CD4-positive, CD25-positive, alpha-beta regulatory T cell (primary cell): ENCODE data around the gene RAPGEF5. TPM values are rescaled to one million over a fixed set of nuclear protein-coding genes. Genes with fewer than 3 reads are reported as not detected.

Source experiments
- ATAC-seq, 2 donors: fragments of 150-1000 bp; cut with Tn5 transposase; one replicate each; pipeline ENCODE4 v1.10.0; 2021; ENCODE audit warnings: low read depth in 2 of 2, moderate number of reproducible peaks in 2 of 2, moderate library complexity in 1 of 2
- DNase-seq, 3 donors: peaks; one replicate each; pipeline versions ENCODE4 v3.0.0 to v3.0.0-alpha.2; 2012 to 2022; ENCODE audit warnings: mixed read lengths in 1 of 3
- H3K27ac ChIP-seq: one replicate; pipeline ENCODE4 v1.7.0; 2013; ENCODE audit warnings: mild to moderate bottlenecking, low read length; ENCODE audit not compliant: insufficient read depth, poor library complexity, severe bottlenecking
- H3K27me3 ChIP-seq: one replicate; pipeline ENCODE4 v1.7.0; 2013; ENCODE audit warnings: low read length; ENCODE audit not compliant: control insufficient read depth, insufficient read depth
- H3K36me3 ChIP-seq: one replicate; pipeline ENCODE4 v1.7.0; 2013; ENCODE audit warnings: mild to moderate bottlenecking, low read length, moderate library complexity; ENCODE audit not compliant: control insufficient read depth, insufficient read depth
- H3K4me1 ChIP-seq: 2 replicates; pipeline ENCODE4 v1.7.0; 2013; ENCODE audit warnings: mild to moderate bottlenecking, low read length; ENCODE audit not compliant: insufficient read depth, control insufficient read depth, poor library complexity, severe bottlenecking
- H3K4me3 ChIP-seq: one replicate; pipeline ENCODE4 v1.7.0; 2013; ENCODE audit warnings: low read depth, mild to moderate bottlenecking, low read length, moderate library complexity
- H3K9me3 ChIP-seq, 2 experiments: 1 replicate in 1 of 2; 2 replicates in 1 of 2; pipeline ENCODE4 v1.7.0; 2013; ENCODE audit warnings: low read length in 2 of 2, mild to moderate bottlenecking in 1 of 2, moderate library complexity in 1 of 2; ENCODE audit not compliant: control insufficient read depth in 2 of 2
- H3K27ac Mint-ChIP-seq, 3 donors: one replicate each; pipeline ENCODE4 v1.8.0; 2020 to 2022; ENCODE audit warnings: mild to moderate bottlenecking in 3 of 3, mixed read lengths in 3 of 3, moderate library complexity in 2 of 3
- H3K27me3 Mint-ChIP-seq: one replicate; pipeline ENCODE4 v1.8.0; 2022; ENCODE audit warnings: mild to moderate bottlenecking, mixed read lengths
- H3K36me3 Mint-ChIP-seq: one replicate; pipeline ENCODE4 v1.8.0; 2020; ENCODE audit warnings: mixed read lengths
- H3K4me1 Mint-ChIP-seq, 4 donors: one replicate each; pipeline ENCODE4 v1.8.0; 2020 to 2022; ENCODE audit warnings: mixed read lengths in 4 of 4, mild to moderate bottlenecking in 1 of 4
- H3K4me3 Mint-ChIP-seq, 4 donors: one replicate each; pipeline ENCODE4 v1.8.0; 2020 to 2022; ENCODE audit warnings: mild to moderate bottlenecking in 4 of 4, mixed read lengths in 4 of 4, moderate library complexity in 3 of 4
- H3K9me3 Mint-ChIP-seq, 7 donors: one replicate each; pipeline ENCODE4 v1.8.0; 2020 to 2022; ENCODE audit warnings: mixed read lengths in 7 of 7, mild to moderate bottlenecking in 3 of 7, moderate library complexity in 2 of 7
- polyA plus RNA-seq, 4 donors: library from polyadenylated mRNA; unstranded; fragments of 300-500 nt; fragmentation: Illumina TruSeq; gene quantifications; one replicate each; pipeline ENCODE4 v1.2.3, GENCODE V29; 2021
- total RNA-seq: library from RNA; stranded (reverse); gene quantifications from one replicate; pipeline ENCODE4 v1.2.3, GENCODE V29; 2022

Gene RAPGEF5
- total and polyA plus RNA-seq, 5 donors from 2014 or later: not detected

DNA sequence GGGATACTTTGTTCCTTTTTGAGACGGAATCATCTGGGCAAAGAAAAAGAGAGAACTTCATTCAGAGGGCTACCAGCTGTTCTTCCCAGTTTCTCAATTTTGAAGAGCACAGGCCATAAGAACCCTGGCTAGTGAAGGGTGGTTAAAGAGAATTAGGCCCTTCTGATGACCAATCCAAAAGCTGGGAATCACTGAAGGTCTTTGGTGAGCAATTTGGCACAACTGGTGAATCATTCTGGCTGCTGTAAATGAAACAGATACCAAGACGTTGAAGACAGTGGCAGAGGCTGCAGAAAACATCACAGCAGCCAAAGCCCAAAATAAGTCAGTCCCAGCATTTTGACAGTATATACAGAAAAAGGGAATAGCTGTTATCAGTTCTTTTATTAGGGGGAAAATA is 5.1 kb downstream of the RAPGEF5 start:
- Mint-ChIP-seq H3K36me3 (no peaks in the 10 kb centered on the region), H3K4me1 (no peaks in the 10 kb centered on the region), H3K27ac (no peak overlapping the region), H3K9me3 (peaks cover 0 to 11% (median 0%) of the 10 kb centered on the region in 7 donors), H3K4me3 (no peak overlapping the region), H3K27me3 (peaks cover 17% of the 10 kb centered on the region)
- no peaks in the 10 kb centered on the region for H3K4me1 ChIP-seq
- H3K27me3 ChIP-seq: peaks cover 9% of the 10 kb centered on the region
- no peak for DNase-seq
- no peak for ATAC-seq
- H3K36me3 ChIP-seq: no peaks in the 10 kb centered on the region
- H3K9me3 ChIP-seq: no peaks in the 10 kb centered on the region
- no peak overlapping the region for H3K4me3 ChIP-seq
- no peak overlapping the region for H3K27ac ChIP-seq

- Histone ChIP-seq H3K27ac (no peak overlapping the region), H3K9me3 (no peaks in the 10 kb centered on the region), H3K4me3 (no peak overlapping the region)
Observed at GRCh38 chr7:22351329-22351692, 5.6 kb downstream of the RAPGEF5 start.

DNA sequence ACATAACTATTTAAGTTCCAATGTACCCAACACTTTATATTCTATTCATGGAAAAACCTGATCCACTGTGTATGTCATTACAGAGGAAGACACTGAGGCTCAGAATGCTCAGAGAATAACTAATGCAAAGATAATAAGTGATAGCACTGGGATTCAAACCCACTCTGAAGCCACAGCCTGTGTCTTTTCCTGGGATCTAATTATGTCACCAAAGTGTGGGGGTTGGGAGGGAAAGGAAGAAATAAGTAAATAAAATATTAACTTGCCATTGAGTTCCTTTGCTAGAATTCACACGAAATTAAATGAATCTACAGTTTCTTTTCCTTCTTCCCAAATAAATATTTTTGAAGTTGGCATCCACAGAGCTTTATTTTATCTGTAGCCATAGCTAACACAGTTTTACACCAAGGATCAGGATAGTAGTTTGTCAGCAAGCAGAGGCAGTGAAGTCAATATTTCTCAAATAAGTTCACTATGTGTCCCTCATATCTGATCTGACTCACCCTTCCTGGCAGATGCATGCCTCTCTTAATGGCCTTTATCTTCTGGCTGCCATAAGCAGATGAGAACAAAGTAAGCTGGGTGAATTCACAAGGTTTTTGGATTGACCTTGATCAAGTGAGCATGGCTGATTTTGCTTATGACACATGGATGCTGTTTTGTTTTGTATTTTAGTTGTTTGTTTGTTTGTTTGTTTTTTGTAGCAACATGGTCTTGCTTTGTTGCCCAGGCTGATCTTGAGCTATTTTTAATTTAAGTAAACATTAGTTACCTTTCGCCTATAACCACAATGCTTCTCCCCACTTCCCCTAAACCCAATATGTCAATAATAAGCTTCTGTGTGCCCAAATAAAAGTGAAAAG is 6.3 kb downstream of the RAPGEF5 start:
- H3K27ac ChIP-seq: no peak overlapping the region
- no peaks in the 10 kb centered on the region for H3K36me3 Mint-ChIP-seq
- H3K27ac Mint-ChIP-seq: no peak overlapping the region
- H3K27me3 ChIP-seq: peaks cover 8% of the 10 kb centered on the region
- peaks cover 17% of the 10 kb centered on the region for H3K27me3 Mint-ChIP-seq
- H3K9me3 Mint-ChIP-seq: peaks cover 0 to 11% (median 0%) of the 10 kb centered on the region in 7 donors
- H3K4me3 ChIP-seq: no peak overlapping the region
- no peaks in the 10 kb centered on the region for H3K9me3 ChIP-seq
- H3K4me1 ChIP-seq: no peaks in the 10 kb centered on the region
- DNase-seq (no peak), ATAC-seq (no peak)
- no peaks in the 10 kb centered on the region for H3K36me3 ChIP-seq
- no peak overlapping the region for H3K4me3 Mint-ChIP-seq
- no peaks in the 10 kb centered on the region for H3K4me1 Mint-ChIP-seq

More at GRCh38 chr7:22351329-22351692, 5.6 kb downstream of the RAPGEF5 start:
- Mint-ChIP-seq H3K36me3 (no peaks in the 10 kb centered on the region), H3K27me3 (peaks cover 17% of the 10 kb centered on the region), H3K4me3 (no peak overlapping the region), H3K9me3 (peaks cover 0 to 11% (median 0%) of the 10 kb centered on the region in 7 donors), H3K27ac (no peak overlapping the region), H3K4me1 (no peaks in the 10 kb centered on the region)
- Histone ChIP-seq H3K27me3 (peaks cover 9% of the 10 kb centered on the region), H3K4me1 (no peaks in the 10 kb centered on the region), H3K36me3 (no peaks in the 10 kb centered on the region)
- DNase-seq (no peak), ATAC-seq (no peak)

- no peak overlapping the region for H3K4me3 Mint-ChIP-seq
- DNase-seq (no peak), ATAC-seq (no peak)
- H3K36me3 Mint-ChIP-seq: no peaks in the 10 kb centered on the region
- Histone ChIP-seq H3K27me3 (peaks cover 1% of the 10 kb centered on the region), H3K9me3 (no peaks in the 10 kb centered on the region), H3K27ac (no peak overlapping the region), H3K36me3 (no peaks in the 10 kb centered on the region), H3K4me3 (no peak overlapping the region), H3K4me1 (no peaks in the 10 kb centered on the region)
- H3K27ac Mint-ChIP-seq: no peak overlapping the region
- H3K9me3 Mint-ChIP-seq: peaks cover 0 to 5% (median 2%) of the 10 kb centered on the region in 7 donors
- H3K4me1 Mint-ChIP-seq: no peaks in the 10 kb centered on the region
- H3K27me3 Mint-ChIP-seq: peaks cover 4% of the 10 kb centered on the region
Observed at GRCh38 chr7:22348379-22348778, 8.6 kb downstream of the RAPGEF5 start.

GRCh38 chr7:22346383-22347107 is 10.4 kb downstream of the RAPGEF5 start:
- no peak for DNase-seq
- no peaks in the 10 kb centered on the region for H3K9me3 ChIP-seq
- H3K27me3 ChIP-seq: no peaks in the 10 kb centered on the region
- Mint-ChIP-seq H3K4me3 (no peak overlapping the region), H3K27me3 (peaks cover 4% of the 10 kb centered on the region), H3K36me3 (no peaks in the 10 kb centered on the region), H3K9me3 (peaks cover 0 to 5% (median 0%) of the 10 kb centered on the region in 7 donors), H3K27ac (no peak overlapping the region), H3K4me1 (no peaks in the 10 kb centered on the region)
- H3K36me3 ChIP-seq: no peaks in the 10 kb centered on the region
- H3K4me3 ChIP-seq: no peak overlapping the region
- no peaks in the 10 kb centered on the region for H3K4me1 ChIP-seq
- no peak overlapping the region for H3K27ac ChIP-seq
- no peak for ATAC-seq

GRCh38 chr7:22344655-22345054 is 12.3 kb downstream of the RAPGEF5 start:
- H3K27ac ChIP-seq: no peak overlapping the region
- DNase-seq (no peak), ATAC-seq (no peak)
- Mint-ChIP-seq H3K36me3 (no peaks in the 10 kb centered on the region), H3K4me1 (no peaks in the 10 kb centered on the region), H3K9me3 (peaks cover 0 to 5% (median 0%) of the 10 kb centered on the region in 7 donors), H3K27ac (no peak overlapping the region), H3K27me3 (peaks cover 4% of the 10 kb centered on the region), H3K4me3 (no peak overlapping the region)
- no peaks in the 10 kb centered on the region for H3K9me3 ChIP-seq
- H3K4me1 ChIP-seq: no peaks in the 10 kb centered on the region
- H3K4me3 ChIP-seq: no peak overlapping the region
- H3K27me3 ChIP-seq: no peaks in the 10 kb centered on the region
- no peaks in the 10 kb centered on the region for H3K36me3 ChIP-seq

- no peaks in the 10 kb centered on the region for H3K4me1 ChIP-seq
- H3K9me3 Mint-ChIP-seq: peaks cover 0 to 5% (median 0%) of the 10 kb centered on the region in 7 donors
- H3K9me3 ChIP-seq: no peaks in the 10 kb centered on the region
- DNase-seq: no peak
- no peak overlapping the region for H3K4me3 Mint-ChIP-seq
- peaks cover 4% of the 10 kb centered on the region for H3K27me3 Mint-ChIP-seq
- no peak for ATAC-seq
- H3K4me3 ChIP-seq: no peak overlapping the region
- no peak overlapping the region for H3K27ac Mint-ChIP-seq
- H3K36me3 Mint-ChIP-seq: no peaks in the 10 kb centered on the region
- no peaks in the 10 kb centered on the region for H3K4me1 Mint-ChIP-seq
- no peaks in the 10 kb centered on the region for H3K36me3 ChIP-seq
- H3K27ac ChIP-seq: no peak overlapping the region
- H3K27me3 ChIP-seq: no peaks in the 10 kb centered on the region
Observed at GRCh38 chr7:22343612-22344011, 13.3 kb downstream of the RAPGEF5 start.
